ENCODE data around the gene SIPA1L3.

SIPA1L3 gene

GRCh38 chr19:38251564-38252051, 344.6 kb downstream of the SIPA1L3 start:
- FAIRE-seq (no peak), DNase-seq (ENCODE audit: insufficient read length, low spot score) (no peak)
- TF ChIP-seq, protein P1, sequence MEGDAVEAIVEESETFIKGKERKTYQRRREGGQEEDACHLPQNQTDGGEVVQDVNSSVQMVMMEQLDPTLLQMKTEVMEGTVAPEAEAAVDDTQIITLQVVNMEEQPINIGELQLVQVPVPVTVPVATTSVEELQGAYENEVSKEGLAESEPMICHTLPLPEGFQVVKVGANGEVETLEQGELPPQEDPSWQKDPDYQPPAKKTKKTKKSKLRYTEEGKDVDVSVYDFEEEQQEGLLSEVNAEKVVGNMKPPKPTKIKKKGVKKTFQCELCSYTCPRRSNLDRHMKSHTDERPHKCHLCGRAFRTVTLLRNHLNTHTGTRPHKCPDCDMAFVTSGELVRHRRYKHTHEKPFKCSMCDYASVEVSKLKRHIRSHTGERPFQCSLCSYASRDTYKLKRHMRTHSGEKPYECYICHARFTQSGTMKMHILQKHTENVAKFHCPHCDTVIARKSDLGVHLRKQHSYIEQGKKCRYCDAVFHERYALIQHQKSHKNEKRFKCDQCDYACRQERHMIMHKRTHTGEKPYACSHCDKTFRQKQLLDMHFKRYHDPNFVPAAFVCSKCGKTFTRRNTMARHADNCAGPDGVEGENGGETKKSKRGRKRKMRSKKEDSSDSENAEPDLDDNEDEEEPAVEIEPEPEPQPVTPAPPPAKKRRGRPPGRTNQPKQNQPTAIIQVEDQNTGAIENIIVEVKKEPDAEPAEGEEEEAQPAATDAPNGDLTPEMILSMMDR (IDR thresholded peaks at IDR 0.05; ENCODE audit: insufficient read depth, missing control alignments) = no peak

- FAIRE-seq (no peak), DNase-seq (ENCODE audit: insufficient read length, low spot score) (no peak)
- TF ChIP-seq, protein P1 (IDR thresholded peaks at IDR 0.05; ENCODE audit: insufficient read depth, missing control alignments) = no peak
Measured at GRCh38 chr19:38252385-38252784, 345.4 kb downstream of the SIPA1L3 start.

- TF ChIP-seq, protein P1 (IDR thresholded peaks at IDR 0.05; ENCODE audit: insufficient read depth, missing control alignments) = no peak
- DNase-seq (ENCODE audit: insufficient read length, low spot score) (no peak), FAIRE-seq (no peak)
Measured at GRCh38 chr19:38252941-38253691, 346.1 kb downstream of the SIPA1L3 start.

DNA sequence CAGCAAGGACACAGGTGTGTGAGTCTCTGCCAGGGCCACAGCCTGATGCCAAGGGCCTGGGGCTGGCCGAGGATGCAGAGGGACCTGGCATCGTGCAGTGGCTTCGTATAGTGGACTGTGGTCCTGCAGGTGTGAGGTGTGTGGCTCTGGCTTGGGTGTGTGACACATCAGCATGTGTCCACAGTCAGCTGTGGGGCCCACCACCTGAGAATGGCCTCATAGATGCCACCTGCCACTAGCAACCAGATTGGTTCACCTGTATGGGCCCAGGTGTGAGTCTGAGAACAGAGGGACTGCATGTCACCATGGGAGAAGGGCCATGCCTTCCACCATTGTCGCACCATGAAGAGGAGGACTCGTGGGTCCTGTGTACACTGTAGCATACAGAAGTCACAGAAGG, 346.8 kb downstream of the SIPA1L3 start:
- TF ChIP-seq, protein P1 (IDR thresholded peaks at IDR 0.05; ENCODE audit: insufficient read depth, missing control alignments) = no peak
- no peak for FAIRE-seq
- DNase-seq (ENCODE audit: insufficient read length, low spot score) = no peak

GRCh38 chr19:38255383-38256014, 348.5 kb downstream of the SIPA1L3 start:
- TF ChIP-seq, protein P1 (IDR thresholded peaks at IDR 0.05; ENCODE audit: insufficient read depth, missing control alignments) = no peak
- DNase-seq (ENCODE audit: insufficient read length, low spot score) = no peak
- no peak for FAIRE-seq

Measured in D721Med (cell line).